Gastroesophageal sphincter (tissue), 4 donors: ENCODE results near the gene METTL24. TPM values are rescaled to one million over a fixed set of nuclear protein-coding genes. Genes with fewer than 3 reads are reported as not detected.

Source experiments
- ATAC-seq: fragments of 150-250 bp; one replicate; pipeline ENCODE4 v1.9.1; 2016; ENCODE audit warnings: mild to moderate bottlenecking, moderate library complexity
- H3K27ac ChIP-seq, 4 donors: fragments of 200-600 bp; sonication (generic) in 3 of 4; 1 replicate in 3 of 4; 2 replicates in 1 of 4; pipeline ENCODE4 v1.5.1; 2016 to 2019
- H3K27me3 ChIP-seq: fragments of 200-600 bp; sonication (generic); one replicate; pipeline ENCODE4 v1.5.1; 2019
- H3K36me3 ChIP-seq, 2 donors: fragments of 200-600 bp; sonication (generic); one replicate each; pipeline ENCODE4 v1.5.1; 2019; ENCODE audit warnings: control low read depth in 1 of 2
- H3K4me1 ChIP-seq, 3 donors: fragments of 200-600 bp; sonication (generic); 1 replicate in 2 of 3; 2 replicates in 1 of 3; pipeline ENCODE4 v1.5.1; 2016 to 2019; ENCODE audit warnings: control low read depth in 2 of 3
- H3K4me3 ChIP-seq, 2 donors: fragments of 200-600 bp; sonication (generic); one replicate each; pipeline ENCODE4 v1.5.1; 2019; ENCODE audit warnings: mild to moderate bottlenecking in 1 of 2, moderate library complexity in 1 of 2
- H3K9me3 ChIP-seq, 3 donors: fragments of 200-600 bp; sonication (generic); one replicate each; pipeline ENCODE4 v1.5.1; 2017 to 2019; ENCODE audit warnings: control low read depth in 2 of 3
- CTCF ChIP-seq, 4 experiments: fragments of 200-600 bp in 2 of 4; fragments of 450-650 bp in 2 of 4; sonication (generic) in 1 of 4; IDR thresholded peaks; one replicate each; pipeline ENCODE4 v1.5.1; 2017 to 2019; ENCODE audit warnings: antibody characterized with exemption in 4 of 4, mild to moderate bottlenecking in 2 of 4, moderate library complexity in 2 of 4
- EP300 ChIP-seq: sonication (generic); formaldehyde crosslinking; IDR thresholded peaks from one replicate; pipeline ENCODE4 v1.6.1; 2017; ENCODE audit warnings: antibody characterized with exemption, mild to moderate bottlenecking
- POLR2A ChIP-seq, 2 donors: fragments of 450-650 bp; IDR thresholded peaks; one replicate each; pipeline ENCODE4 v1.6.1; 2017; ENCODE audit warnings: antibody characterized with exemption in 2 of 2, mild to moderate bottlenecking in 2 of 2, moderate library complexity in 1 of 2
- POLR2AphosphoS5 ChIP-seq: sonication (generic); formaldehyde crosslinking; IDR thresholded peaks from one replicate; pipeline ENCODE4 v1.6.1; 2017; ENCODE audit warnings: antibody characterized with exemption
- WGBS, 2 donors: methylation state at CpG; one replicate each; pipeline ENCODE4 v1.1.5; 2018; ENCODE audit warnings: low coverage in 1 of 2; 5-methylcytosine and 5-hydroxymethylcytosine counted together
- total RNA-seq, 4 donors: library from RNA; depleted of rRNA; stranded (reverse); fragments of >200 nt; gene quantifications; one replicate each; pipeline ENCODE4 v1.1.0, GENCODE V29; 2016

The METTL24 gene
- total RNA-seq, 4 donors from 2014 or later: 18.6 to 33.6 (median 24.4) TPM

GRCh38 chr6:110324548-110324947 lies 33.6 kb downstream of the METTL24 start:
- no peaks in the 10 kb centered on the region for H3K36me3 ChIP-seq
- H3K9me3 ChIP-seq: no peaks in the 10 kb centered on the region
- peak overlapping the region; percentile 8 to 89 (median 84) for H3K27ac ChIP-seq
- H3K27me3 ChIP-seq: no peaks in the 10 kb centered on the region
- 25 to 50% methylated on average over 2 to 3 of the region's 3 CpGs for WGBS, 2 donors
- no peak overlapping the region for H3K4me3 ChIP-seq
- H3K4me1 ChIP-seq: peaks cover 35 to 81% (median 49%) of the 10 kb centered on the region in 3 donors
- no peak for ATAC-seq
- TF ChIP-seq EP300 (no peak), POLR2AphosphoS5 (no peak), POLR2A (IDR thresholded peaks at IDR 0.05) (no peak), CTCF (IDR thresholded peaks at IDR 0.05) (no peak)

- 80% methylated on average over 1 of the region's 4 CpGs; no CpG with 5 or more reads in 1 of the 2 donors for WGBS, 2 donors
- no peak for ATAC-seq
- Histone ChIP-seq H3K9me3 (no peaks in the 10 kb centered on the region), H3K4me3 (no peak overlapping the region), H3K27me3 (no peaks in the 10 kb centered on the region), H3K4me1 (peaks cover 28 to 78% (median 45%) of the 10 kb centered on the region in 3 donors), H3K27ac (peak overlapping the region in 3 of 4 donors; percentile 13 to 88 (median 52)), H3K36me3 (no peaks in the 10 kb centered on the region)
- TF ChIP-seq EP300 (no peak), POLR2AphosphoS5 (no peak), POLR2A (IDR thresholded peaks at IDR 0.05) (no peak), CTCF (IDR thresholded peaks at IDR 0.05) (no peak)
Observed at GRCh38 chr6:110323258-110323657, 34.9 kb downstream of the METTL24 start.

- H3K4me1 ChIP-seq: peaks cover 24 to 74% (median 41%) of the 10 kb centered on the region in 3 donors
Observed at GRCh38 chr6:110322874-110323242, 35.3 kb downstream of the METTL24 start.

GRCh38 chr6:110322151-110322873 lies 35.8 kb downstream of the METTL24 start:
- ATAC-seq: no peak
- no peak overlapping the region for H3K27ac ChIP-seq
- H3K36me3 ChIP-seq: no peaks in the 10 kb centered on the region
- H3K4me1 ChIP-seq: peaks cover 20 to 68% (median 37%) of the 10 kb centered on the region in 3 donors
- no peaks in the 10 kb centered on the region for H3K9me3 ChIP-seq
- WGBS, 2 donors: 74 to 78% methylated on average over 5 of the region's 6 CpGs
- no peak overlapping the region for H3K4me3 ChIP-seq
- no peaks in the 10 kb centered on the region for H3K27me3 ChIP-seq
- no peak for TF ChIP-seq CTCF (IDR thresholded peaks at IDR 0.05)
- TF ChIP-seq EP300: no peak
- no peak for TF ChIP-seq POLR2AphosphoS5

More at GRCh38 chr6:110322874-110323242, 35.3 kb downstream of the METTL24 start:
- Histone ChIP-seq H3K4me3 (no peak overlapping the region), H3K27ac (peak overlapping the region in 2 of 4 donors; percentile 52 to 88), H3K36me3 (no peaks in the 10 kb centered on the region), H3K9me3 (no peaks in the 10 kb centered on the region), H3K27me3 (no peaks in the 10 kb centered on the region)
- WGBS, 2 donors: 47 to 80% methylated on average over 1 to 3 of the region's 4 CpGs
- TF ChIP-seq POLR2A (IDR thresholded peaks at IDR 0.05) (no peak), CTCF (IDR thresholded peaks at IDR 0.05) (no peak), POLR2AphosphoS5 (no peak), EP300 (no peak)
- ATAC-seq: no peak

- H3K27ac ChIP-seq: no peak overlapping the region
- no peaks in the 10 kb centered on the region for H3K36me3 ChIP-seq
- peaks cover 6 to 48% (median 19%) of the 10 kb centered on the region in 3 donors for H3K4me1 ChIP-seq
- H3K9me3 ChIP-seq: no peaks in the 10 kb centered on the region
- ATAC-seq: no peak
- WGBS, 2 donors: 85 to 86% methylated on average over 7 of the region's 7 CpGs
- no peak for TF ChIP-seq CTCF (IDR thresholded peaks at IDR 0.05)
- no peak for TF ChIP-seq EP300
- TF ChIP-seq POLR2A (IDR thresholded peaks at IDR 0.05): no peak
- H3K27me3 ChIP-seq: no peaks in the 10 kb centered on the region
- no peak overlapping the region for H3K4me3 ChIP-seq
Observed at GRCh38 chr6:110320307-110320706, 37.8 kb downstream of the METTL24 start.
